ENCODE results near the gene KIF5A. TPM values are rescaled to one million over a fixed set of nuclear protein-coding genes. Genes with fewer than 3 reads are reported as not detected.

Gene KIF5A
- total RNA-seq, 1 donor from 2014 or later: 0.14 TPM

- Histone ChIP-seq H3K27ac (no peak overlapping the region), H3K4me3 (no peak overlapping the region)
Observed at GRCh38 chr12:57530396-57531142, 19.3 kb upstream of the KIF5A start.

GRCh38 chr12:57531836-57532235 lies 18.0 kb upstream of the KIF5A start:
- intact Hi-C loops (cut with DNase I): no loop called here
- H3K36me3 ChIP-seq: peaks cover 92% of the 10 kb centered on the region
- no peaks in the 10 kb centered on the region for H3K4me1 ChIP-seq
- no peak overlapping the region for H3K27ac ChIP-seq
- TF ChIP-seq, protein P1, sequence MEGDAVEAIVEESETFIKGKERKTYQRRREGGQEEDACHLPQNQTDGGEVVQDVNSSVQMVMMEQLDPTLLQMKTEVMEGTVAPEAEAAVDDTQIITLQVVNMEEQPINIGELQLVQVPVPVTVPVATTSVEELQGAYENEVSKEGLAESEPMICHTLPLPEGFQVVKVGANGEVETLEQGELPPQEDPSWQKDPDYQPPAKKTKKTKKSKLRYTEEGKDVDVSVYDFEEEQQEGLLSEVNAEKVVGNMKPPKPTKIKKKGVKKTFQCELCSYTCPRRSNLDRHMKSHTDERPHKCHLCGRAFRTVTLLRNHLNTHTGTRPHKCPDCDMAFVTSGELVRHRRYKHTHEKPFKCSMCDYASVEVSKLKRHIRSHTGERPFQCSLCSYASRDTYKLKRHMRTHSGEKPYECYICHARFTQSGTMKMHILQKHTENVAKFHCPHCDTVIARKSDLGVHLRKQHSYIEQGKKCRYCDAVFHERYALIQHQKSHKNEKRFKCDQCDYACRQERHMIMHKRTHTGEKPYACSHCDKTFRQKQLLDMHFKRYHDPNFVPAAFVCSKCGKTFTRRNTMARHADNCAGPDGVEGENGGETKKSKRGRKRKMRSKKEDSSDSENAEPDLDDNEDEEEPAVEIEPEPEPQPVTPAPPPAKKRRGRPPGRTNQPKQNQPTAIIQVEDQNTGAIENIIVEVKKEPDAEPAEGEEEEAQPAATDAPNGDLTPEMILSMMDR (IDR thresholded peaks at IDR 0.05): no peak
- ATAC-seq: no peak
- no peaks in the 10 kb centered on the region for H3K9me3 ChIP-seq
- DNase-seq: no peak
- no peak overlapping the region for H3K4me3 ChIP-seq
- no peaks in the 10 kb centered on the region for H3K27me3 ChIP-seq

More at GRCh38 chr12:57530396-57531142, 19.3 kb upstream of the KIF5A start:
- Histone ChIP-seq H3K36me3 (peaks cover 99% of the 10 kb centered on the region), H3K4me1 (no peaks in the 10 kb centered on the region), H3K27me3 (no peaks in the 10 kb centered on the region), H3K9me3 (no peaks in the 10 kb centered on the region)
- intact Hi-C loops (cut with DNase I): no loop called here
- ATAC-seq (no peak), DNase-seq (no peak)
- TF ChIP-seq, protein P1 (IDR thresholded peaks at IDR 0.05): no peak

- no peaks in the 10 kb centered on the region for H3K9me3 ChIP-seq
- TF ChIP-seq, protein P1 (IDR thresholded peaks at IDR 0.05): no peak
- no peak overlapping the region for H3K27ac ChIP-seq
- intact Hi-C loops (cut with DNase I): no loop called here
- no peak for DNase-seq
- H3K36me3 ChIP-seq: peaks cover 87% of the 10 kb centered on the region
- no peak for ATAC-seq
- no peaks in the 10 kb centered on the region for H3K27me3 ChIP-seq
- no peak overlapping the region for H3K4me3 ChIP-seq
- no peaks in the 10 kb centered on the region for H3K4me1 ChIP-seq
Observed at GRCh38 chr12:57533108-57533507, 16.7 kb upstream of the KIF5A start.

- no peaks in the 10 kb centered on the region for H3K27me3 ChIP-seq
- intact Hi-C loops (cut with DNase I): no loop called here
- H3K4me1 ChIP-seq: no peaks in the 10 kb centered on the region
- ATAC-seq (no peak), DNase-seq (no peak)
- TF ChIP-seq, protein P1 (IDR thresholded peaks at IDR 0.05): no peak
- H3K36me3 ChIP-seq: peaks cover 85% of the 10 kb centered on the region
- H3K27ac ChIP-seq: no peak overlapping the region
- no peak overlapping the region for H3K4me3 ChIP-seq
- no peaks in the 10 kb centered on the region for H3K9me3 ChIP-seq
Observed at GRCh38 chr12:57534250-57534649, 15.6 kb upstream of the KIF5A start.

DNA sequence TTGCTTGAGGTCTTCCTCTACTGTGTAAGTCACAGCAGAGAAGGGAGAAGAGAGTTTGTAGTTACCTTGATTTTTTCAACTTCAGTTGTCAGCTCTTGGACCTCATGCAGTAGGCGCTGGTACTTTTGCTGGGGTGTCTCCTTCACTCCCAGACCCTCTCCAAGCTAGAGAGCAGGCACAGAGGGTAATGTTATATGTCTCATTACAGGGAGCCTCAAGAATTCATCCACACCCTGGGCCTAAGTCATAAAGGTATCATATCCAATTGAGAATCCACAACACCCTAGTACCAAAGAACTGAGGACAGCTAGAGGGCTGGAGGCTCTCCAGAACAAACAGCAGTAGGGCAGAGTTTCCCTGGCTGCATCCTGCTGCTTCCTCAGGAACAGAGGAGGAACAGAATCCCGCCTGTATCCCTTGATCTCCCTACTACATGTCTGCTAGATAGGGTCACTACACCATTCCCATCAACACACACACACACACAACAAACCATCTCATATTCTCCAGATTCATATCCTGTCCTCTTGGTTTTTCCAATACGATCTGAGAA lies 14.8 kb upstream of the KIF5A start:
- Histone ChIP-seq H3K4me1 (no peaks in the 10 kb centered on the region), H3K9me3 (no peaks in the 10 kb centered on the region), H3K27ac (no peak overlapping the region), H3K36me3 (peaks cover 77% of the 10 kb centered on the region), H3K27me3 (no peaks in the 10 kb centered on the region), H3K4me3 (no peak overlapping the region)
- intact Hi-C loops (cut with DNase I): no loop called here
- ATAC-seq (no peak), DNase-seq (no peak)
- TF ChIP-seq, protein P1 (IDR thresholded peaks at IDR 0.05): no peak

Data from upper lobe of right lung (tissue), 1 donor.